ENCODE measurements around the gene CIT.
A peak's percentile ranks its signal among the peaks of the same experiment; 100 is the strongest.
"Not testable (repeated sequence)": the region's sequence is repeated elsewhere in the genome, so short reads cannot be mapped to it uniquely, and the experiment has no call there.

CIT gene

DNA sequence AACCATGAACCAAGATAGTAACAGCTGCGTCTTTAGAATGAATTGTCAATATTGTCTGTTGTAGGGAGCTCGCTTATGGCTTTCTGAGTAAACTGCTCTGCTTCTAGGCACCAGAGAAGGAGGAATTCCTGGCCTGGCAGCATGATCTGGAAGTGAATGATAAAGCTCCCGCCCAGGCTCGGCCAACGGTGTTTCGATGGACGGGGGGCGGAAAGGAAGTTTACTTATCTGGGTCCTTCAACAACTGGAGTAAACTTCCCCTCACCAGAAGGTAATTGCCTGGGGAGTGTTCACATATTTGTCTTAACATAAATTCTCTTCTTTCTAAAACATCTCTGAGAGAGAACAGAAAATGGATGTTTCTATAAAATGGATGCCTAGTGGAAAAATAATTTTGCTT lies 204.9 kb downstream of the CIT start:
- DNase-seq (ENCODE audit: low spot score): no peak

DNA sequence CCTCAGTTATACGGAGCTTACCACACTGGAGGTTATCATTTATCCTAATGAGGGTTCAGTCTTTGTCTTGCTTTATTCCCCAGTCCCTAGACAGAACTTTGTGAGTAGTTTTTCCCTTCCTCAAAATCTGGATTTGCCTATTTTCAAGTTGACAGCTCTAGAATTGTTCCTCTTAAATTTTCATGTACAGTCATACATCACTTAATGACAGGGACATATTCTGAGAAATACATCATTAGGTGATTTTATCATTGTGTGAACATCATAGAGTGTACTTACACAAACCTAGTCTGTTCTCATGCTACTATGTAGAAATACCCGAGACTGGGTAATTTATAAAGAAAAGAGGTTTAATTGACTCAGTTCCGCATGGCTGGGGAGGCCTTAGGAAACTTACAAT lies 206.1 kb downstream of the CIT start:
- DNase-seq (ENCODE audit: low spot score): no peak

DNA sequence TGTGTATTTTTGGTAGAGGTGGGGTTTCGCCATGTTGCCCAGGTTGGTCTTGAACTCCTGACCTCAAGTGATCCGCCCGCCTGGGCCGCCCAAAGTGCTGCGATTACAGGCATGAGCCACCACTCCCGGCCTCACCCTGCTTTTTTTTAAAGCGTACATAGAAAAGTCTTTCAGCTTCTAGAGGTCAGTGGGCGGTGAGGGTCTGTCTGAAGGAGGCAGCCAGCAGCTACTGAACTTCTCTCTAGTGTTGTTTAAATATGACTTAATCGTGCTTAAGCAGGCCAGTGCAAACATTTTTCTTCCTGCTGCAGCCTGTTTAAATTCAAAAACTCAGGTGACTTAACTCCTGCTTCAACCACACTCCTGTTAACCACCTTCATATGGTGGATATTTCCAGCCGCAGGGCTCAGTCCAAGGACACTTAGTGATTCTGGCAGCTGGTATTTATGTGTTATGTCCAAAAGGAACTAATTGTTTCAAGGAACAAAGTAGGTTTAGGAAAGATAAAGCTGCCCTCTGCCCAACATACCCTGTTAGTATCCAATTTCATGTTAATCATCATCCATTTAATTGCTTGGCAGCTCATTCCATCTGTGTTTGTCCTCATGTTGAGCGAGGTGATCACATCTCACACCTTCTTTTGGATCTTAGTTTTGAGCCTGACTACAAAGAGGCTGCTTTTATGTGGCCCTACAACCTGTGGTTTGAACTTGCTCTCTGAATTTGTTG lies 207.2 kb downstream of the CIT start:
- no peak for DNase-seq (ENCODE audit: low spot score)

DNA sequence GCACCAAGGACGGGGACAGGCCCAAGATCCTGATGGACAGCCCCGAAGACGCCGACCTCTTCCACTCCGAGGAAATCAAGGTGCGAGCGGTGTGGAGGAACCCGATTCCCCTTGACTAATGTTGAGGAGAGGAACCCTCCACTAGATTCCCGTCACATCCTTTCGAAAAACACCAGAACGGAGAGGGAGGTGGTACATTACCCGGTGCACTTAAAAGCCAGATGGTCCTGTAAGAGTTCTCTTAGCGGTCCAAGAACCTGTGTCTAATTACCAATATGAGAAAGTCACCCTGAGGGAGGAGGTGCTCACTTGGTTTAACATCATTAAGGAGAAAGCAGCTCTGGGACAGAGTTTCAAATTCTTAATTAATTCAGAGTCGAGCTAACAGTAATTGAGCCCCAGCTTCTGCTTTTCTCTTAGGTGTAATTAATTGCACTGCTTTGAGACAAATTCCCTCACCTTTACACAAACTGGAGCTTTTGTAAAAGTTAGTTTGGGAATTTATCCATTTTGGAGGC lies 208.7 kb downstream of the CIT start:
- DNase-seq (ENCODE audit: low spot score): no peak

DNA sequence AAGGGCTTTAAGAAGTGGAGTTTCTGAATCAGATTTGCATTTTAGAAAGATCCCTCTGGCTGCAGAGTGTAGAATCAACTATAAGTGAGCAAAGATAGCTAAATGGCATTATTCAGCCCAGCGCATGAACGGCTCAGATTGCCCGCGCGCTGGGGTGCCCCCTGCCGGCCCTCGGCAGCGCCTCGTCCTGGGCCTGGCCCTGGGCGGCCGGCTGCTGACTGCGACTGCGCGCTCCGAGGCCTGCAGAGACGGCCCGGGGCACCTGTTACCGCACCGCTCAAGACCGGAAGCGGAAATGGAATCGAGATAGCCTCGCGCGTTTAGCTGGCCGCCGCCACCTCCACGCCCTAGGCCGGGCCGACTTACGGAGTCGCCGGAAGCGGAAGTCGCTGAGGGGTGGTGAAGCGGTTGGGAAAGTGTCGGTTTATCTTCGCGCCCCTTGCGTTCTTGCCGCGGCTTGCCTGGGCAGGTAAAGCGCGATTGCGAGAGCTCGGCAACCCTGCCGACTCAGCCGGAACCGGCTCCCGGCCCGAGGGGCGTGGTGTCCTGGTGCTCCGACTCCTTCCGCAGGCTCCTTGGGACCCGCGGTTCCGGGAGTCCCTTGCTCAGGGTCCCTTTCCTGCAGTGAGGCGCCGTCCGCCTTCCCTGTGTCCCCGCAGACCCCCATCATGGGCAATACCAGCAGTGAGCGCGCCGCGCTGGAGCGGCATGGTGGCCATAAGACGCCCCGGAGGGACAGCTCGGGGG lies 209.4 kb downstream of the CIT start, which contains the start of gene PRKAB1:
PRKAB1 (plus strand) TSS at position 557 of the 747 bp plus-strand sequence; CDS start at position 669, 112 bp downstream.
- DNase-seq (ENCODE audit: low spot score): peak; percentile 100

DNA sequence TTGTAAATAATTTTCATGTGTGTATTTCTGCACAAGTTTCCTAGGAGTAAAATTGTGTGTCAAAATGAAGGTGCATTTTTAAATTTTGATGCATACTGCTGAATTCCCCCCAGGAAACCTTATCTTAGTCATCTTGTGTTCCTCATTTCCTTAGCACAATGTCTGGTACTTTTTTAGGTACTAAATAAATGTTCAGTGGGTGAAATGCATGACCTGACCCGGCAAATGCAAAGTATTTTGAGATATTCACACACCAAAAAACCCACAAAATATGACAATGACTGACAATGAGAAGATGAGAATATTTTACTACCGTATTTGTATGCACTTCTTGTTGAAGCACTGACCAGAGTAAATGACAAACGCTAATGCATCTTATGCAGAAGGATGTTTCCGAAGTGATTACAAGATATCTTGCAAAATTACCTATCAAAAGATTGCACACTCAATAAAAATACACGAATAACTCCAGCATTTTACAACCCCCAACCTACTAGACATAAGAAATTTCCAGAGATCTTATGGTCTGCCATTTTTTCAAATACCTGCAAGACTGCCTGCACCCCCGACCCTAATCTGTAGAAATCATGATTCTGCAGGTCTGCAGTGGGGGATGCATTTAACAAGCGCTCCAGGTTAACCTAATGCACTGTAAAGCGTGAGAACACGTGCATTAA lies 210.1 kb downstream of the CIT start:
- no peak for DNase-seq (ENCODE audit: low spot score)

DNA sequence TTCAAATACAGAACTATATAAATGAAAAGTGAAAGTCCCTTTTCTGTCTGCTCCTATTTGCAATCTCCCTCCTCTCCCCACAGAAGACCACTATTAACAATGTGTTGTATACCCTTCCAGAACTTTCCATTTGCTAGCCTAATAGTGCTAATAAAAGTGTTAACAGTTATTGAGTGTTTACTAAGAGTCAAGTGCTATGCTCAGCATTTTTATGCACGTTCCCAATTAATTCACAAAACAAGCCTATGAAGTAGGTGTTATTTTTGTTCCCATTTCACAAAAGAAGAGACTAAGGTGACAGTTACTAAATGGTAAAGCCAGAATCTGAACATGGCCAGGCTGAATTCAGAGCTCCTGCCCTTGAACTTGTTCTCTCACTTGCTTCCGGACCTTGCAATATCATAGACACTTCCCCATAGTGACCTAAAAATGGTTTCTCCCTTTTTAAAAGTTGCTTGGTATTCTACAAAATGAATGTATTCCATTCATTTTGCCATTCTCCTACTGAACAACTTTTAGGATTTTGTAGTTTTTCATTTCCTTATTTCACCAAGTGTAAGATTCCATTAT lies 210.8 kb downstream of the CIT start:
- no peak for DNase-seq (ENCODE audit: low spot score)

DNA sequence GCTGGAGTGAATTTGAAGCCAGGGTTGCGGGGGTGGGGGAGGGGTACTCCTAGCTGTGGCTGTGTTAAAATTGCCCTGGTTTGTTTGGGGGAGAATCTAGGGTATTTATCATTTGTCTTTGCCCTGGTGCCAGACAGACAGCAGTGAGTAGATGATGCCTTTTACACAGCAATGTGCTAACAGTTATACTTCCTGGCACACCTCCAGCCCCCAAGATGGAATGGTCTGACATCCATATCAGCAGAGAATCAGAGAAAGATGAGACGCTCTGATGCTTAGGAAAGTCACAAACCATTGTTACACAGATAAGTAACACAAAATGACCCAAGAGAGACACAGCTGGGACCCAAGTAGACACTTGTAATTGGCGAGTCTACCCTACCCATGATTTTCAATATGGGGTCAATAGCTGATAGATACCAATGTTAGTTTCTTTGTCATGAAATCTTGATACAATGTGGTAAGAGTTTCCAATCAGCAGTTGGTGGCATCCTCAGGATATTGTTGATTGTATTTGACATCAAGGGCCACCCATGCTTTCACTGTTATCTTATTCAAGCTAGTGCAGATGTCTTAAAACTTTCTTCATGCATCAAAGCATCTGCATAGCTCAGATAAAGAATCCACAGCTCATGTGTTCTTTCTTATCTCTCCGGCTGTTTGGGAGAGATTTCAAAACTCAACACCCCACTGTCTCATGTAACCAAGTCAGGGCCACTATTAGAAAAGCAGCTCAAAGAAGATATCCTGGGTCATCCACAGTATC lies 211.8 kb downstream of the CIT start:
- no peak for DNase-seq (ENCODE audit: low spot score)

DNA sequence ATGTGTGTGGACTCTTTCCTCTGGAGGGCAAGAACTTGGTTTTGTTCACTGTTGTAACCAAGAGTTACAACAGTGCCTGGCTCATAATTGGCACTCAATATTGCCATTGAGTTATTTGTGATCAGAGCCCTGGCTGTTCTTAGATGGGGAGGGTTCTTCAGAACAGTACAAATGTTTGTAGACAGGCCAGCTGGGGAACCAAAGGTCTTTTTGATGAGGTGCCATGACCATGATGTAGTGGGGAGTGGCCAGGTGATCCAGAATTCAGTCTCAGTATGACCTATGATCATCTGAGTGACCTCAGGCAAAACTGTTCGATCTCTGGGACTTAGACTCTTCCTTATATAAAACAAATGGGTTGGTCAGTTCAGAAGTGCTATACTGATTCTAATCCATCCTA lies 212.5 kb downstream of the CIT start:
- DNase-seq (ENCODE audit: low spot score): no peak

DNA sequence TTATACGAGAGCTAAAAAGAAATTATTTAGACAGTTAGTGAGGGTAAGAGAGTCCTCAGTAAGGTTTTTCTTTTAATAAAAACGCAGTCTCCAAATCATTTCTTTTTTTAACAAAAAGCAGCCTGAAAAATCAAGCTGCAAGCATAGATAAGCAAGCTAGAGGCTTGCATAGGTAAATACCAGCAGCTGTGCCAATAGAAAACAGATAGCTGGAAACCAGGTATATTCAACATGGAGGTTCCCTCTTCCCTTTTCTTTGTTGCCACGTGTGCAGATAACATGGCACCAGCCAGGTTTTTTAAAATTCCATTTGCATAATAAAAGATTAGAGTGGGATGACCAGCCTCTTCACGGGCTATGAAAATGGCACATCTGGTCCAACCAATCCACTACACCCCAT lies 215.2 kb downstream of the CIT start:
- DNase-seq (ENCODE audit: low spot score): no peak

DNA sequence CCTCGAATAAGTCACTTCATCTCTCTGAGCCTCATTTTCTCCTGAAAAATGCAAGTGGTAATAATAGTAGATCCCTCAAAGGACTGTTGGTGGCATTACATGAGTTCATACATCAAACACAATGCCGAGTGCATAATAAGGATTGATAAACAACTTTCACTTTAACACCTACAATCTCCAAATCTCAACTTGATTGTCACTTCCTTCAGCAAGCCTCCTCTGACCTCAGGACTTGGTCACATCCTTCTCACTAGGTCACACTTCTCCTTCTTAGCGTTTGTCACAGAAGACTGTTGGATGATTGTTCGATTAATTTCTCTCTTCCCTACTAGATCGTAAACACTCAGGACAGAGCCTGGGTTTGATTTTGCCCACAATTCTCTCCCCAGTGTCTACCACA lies 217.0 kb downstream of the CIT start:
- no peak for DNase-seq (ENCODE audit: low spot score)

DNA sequence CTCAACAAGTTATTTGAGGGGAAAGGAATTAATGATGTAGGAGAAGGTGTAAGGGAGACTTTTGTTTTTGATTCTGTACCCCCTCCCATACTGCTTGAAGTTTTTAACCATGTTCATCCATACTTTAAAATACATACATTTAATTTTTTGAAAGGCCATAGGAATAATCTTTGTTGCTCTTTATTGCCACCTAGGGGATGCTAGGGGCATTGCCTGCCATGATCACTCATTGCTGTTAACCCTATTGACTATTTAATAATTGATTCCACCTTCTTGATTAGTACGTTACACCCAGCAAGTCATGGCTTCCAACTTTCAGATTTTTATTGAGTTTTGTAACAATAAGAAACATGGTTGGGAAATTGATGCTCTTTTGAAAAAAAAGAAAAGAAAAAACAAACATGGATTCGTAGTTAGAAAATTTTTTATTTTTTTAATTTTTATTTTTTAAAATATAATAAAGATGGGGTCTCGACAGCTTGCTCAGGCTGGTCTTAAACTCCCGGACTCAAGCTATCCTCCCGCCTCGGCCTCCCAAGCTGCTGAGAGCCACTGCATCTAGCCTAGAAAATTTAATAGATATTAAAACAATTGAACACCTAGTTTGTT lies 217.7 kb downstream of the CIT start:
- peak; percentile 63 for DNase-seq (ENCODE audit: low spot score)

DNA sequence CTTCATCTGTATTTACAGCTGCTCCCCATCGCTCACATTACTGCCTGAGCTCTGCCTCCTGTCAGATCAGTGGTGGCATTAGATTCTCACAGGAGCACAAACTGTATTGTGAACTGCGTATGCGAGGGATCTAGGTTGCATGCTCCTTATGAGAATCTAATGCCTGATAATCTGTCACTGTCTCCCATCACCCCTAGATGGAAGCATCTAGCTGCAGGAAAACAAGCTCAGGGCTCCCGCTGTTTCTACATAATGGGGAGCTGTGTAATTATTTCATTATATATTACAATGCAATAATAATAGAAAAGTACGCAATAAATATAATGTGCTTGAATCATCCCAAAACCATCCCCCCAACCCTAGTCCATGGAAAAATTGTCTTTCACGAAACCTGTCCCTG lies 219.0 kb downstream of the CIT start:
- not testable (repeated sequence) for DNase-seq (ENCODE audit: low spot score)

DNA sequence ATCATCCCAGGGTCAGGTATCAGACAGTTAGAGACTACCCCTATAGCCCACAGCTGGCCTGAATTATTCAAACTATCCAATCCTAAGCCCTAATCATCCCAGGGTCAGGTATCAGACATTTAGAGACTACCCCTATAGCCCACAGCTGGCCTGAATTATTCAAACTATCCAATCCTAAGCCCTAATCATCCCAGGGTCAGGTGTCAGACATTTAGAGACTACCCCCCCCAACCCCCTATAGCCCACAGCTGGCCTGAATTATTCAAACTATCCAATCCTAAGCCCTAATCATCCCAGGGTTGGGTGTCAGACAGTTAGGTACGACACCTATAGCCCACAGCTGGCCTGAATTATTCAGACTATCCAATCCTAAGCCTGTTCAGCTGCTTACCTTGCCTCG lies 220.1 kb downstream of the CIT start:
- DNase-seq (ENCODE audit: low spot score): not testable (repeated sequence)

DNA sequence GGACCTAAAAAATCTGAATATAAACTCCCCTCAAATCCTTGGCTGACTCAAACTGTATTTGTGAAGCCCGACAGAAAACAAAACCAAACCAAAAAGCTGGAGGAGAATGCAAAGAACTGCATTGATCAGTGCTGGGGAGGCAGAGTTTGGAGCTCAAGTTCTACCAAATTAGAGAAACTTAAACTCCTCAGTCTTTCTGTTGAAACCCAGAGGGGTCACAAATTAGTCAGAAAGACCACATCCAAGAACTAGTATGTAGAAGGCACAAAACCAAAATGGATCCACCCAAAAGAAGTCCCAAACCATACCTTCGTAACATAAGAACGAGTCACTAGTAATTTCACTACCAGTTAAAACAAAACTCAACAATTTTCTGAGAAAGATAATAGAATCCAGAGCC lies 224.5 kb downstream of the CIT start:
- DNase-seq (ENCODE audit: low spot score): no peak

DNA sequence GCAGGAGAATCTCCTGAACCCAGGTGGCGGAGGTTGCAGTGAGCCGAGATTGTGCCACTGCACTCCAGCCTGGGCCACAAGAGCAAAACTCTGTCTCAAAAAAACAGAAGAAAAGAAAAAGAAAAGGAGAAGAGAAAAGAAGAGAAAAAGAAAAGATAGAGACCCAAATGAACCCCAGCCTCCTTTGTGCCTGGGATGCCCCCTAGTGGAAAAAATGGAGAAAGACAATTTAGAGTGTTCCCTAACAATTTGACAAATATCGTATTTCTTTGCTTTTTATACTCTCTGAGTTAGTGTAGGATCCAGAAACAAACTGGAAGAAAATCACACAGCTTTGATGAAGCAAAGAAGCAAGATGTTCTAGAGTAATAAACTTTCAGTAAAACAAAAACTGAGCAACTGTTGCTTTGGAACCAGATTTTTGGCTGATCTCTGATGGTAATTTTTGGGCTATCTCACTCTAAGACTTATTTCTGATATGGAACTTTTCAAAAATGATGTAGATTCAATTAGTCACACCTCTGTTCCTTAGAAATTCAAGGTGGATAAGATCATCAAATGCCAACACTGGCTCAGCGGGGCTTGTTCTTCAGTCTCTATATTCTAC lies 227.8 kb downstream of the CIT start:
- DNase-seq (ENCODE audit: low spot score): peak; percentile 45

DNA sequence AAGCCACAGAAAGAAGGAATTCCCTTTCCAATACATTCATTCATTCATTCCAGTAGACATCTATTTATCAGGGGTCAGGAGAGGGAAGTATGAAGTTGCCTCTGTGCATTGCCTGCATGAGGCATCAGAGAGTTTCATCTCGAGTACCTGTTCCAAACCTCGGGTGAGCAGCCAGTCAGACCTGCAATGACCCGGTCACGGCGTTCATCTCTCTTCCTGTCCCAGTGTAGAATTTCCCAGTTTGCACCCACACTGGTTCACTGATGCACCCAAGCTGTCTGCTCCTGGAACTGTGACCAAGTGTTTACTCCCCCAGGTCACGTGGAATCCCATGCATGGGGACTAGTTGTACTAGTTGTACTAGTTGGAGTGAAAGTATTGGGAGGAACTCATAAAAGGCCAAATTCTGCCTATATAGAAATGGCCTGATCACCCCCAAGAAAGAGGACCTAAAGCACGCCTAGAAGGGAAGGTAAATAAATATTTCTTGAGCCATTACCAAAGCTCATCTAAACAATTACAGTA lies 231.5 kb downstream of the CIT start:
- DNase-seq (ENCODE audit: low spot score): no peak

DNA sequence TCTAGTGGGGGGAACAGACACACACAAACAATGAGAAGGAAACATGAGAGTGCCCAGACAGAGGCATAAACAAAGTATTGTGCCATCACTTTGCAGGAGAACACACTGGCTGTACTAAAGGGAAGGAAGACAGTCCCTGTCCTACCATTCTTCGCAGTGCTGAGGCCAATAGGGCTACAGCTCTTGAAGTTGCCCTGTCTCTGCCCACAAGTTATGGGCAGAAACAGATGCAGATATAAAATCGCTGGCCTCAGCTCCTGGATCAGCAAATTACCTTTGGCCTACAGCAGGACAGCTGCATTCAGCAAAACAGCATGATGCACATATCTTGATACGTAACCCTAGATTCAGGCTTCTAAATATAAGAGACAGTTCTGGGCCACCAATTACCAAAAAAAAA lies 232.2 kb downstream of the CIT start:
- DNase-seq (ENCODE audit: low spot score): no peak

DNA sequence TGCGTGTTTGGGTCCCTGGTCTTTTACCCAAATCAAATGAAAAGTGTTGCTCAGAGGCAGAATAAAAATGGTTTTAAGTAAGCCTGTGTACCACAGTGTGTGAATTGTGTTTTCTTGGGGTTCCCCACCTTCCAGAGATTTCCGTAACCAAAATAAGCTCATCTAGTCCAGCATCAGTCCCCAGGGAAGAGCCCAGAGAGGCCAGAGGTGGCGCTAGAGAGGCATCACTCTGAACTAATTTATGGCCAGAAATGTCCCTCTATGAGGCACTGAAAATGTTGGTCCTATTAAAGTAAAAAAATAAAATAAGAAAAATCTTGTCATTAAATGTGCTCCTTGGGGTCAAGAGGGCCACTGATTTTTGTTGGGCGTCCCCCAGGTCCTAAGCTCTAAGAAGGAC lies 234.1 kb downstream of the CIT start:
- no peak for DNase-seq (ENCODE audit: low spot score)

Data from AG20443 (cell line).